IMR-90 (cell line): Measurements from ENCODE around the gene PLEKHG7. TPM values are rescaled to one million over a fixed set of nuclear protein-coding genes. Genes with fewer than 3 reads are reported as not detected.

Experiments used
- ATAC-seq: fragments of 200-7000 bp; cut with Tn5 transposase; 2 replicates; pipeline ENCODE4 v1.9.1; 2020; ENCODE audit warnings: low read depth, mild to moderate bottlenecking, moderate library complexity
- BruUV-seq: library from RNA; stranded (reverse); fragments of 400-500 nt; replicated peaks from 2 replicates; lab custom pipeline; 2021; lab: Mats Ljungman, UMichigan
- CTCF ChIA-PET: fragments of 300-600 bp; formaldehyde crosslinking; extraction: SDS; loops from one replicate; lab custom pipeline; 2021; ENCODE audit warnings: antibody characterized with exemption; lab: Yijun Ruan, JAX
- POLR2A ChIA-PET: fragments of 300-600 bp; sonication (Branson Sonifier 250); formaldehyde crosslinking; loops from one replicate; lab custom pipeline; 2022; ENCODE audit warnings: antibody characterized with exemption; ENCODE audit not compliant: unreplicated experiment; lab: Charles Lee
- DNase-seq: peaks from one replicate; pipeline ENCODE4 v3.0.0; 2013
- H2AFZ ChIP-seq: replicated peaks from 2 replicates; pipeline ENCODE3; 2013; ENCODE audit warnings: low read length, mild to moderate bottlenecking; ENCODE audit not compliant: poor library complexity
- H2AK5ac ChIP-seq: 2 replicates; pipeline ENCODE4 v1.6.1; 2013; ENCODE audit warnings: low read depth, low read length, inconsistent platforms
- H2AK9ac ChIP-seq: replicated peaks from 2 replicates; pipeline ENCODE3; 2013; ENCODE audit warnings: mild to moderate bottlenecking, low read depth, low read length, moderate library complexity; ENCODE audit not compliant: poor library complexity
- H2BK120ac ChIP-seq: 2 replicates; pipeline ENCODE4 v1.6.1; 2013; ENCODE audit warnings: low read depth, low read length, inconsistent platforms
- H2BK15ac ChIP-seq: 3 replicates; pipeline ENCODE4 v1.6.1; 2013; ENCODE audit warnings: low read depth, low read length, inconsistent platforms
- H2BK20ac ChIP-seq: 2 replicates; pipeline ENCODE4 v1.6.1; 2013; ENCODE audit warnings: low read depth, mild to moderate bottlenecking, inconsistent platforms, low read length, moderate library complexity
- H2BK5ac ChIP-seq: 2 replicates; pipeline ENCODE4 v1.6.1; 2013; ENCODE audit warnings: mild to moderate bottlenecking, low read depth, low read length, inconsistent platforms; ENCODE audit not compliant: poor library complexity, severe bottlenecking
- H3K14ac ChIP-seq: replicated peaks from 2 replicates; pipeline ENCODE4 v1.6.1; 2013; ENCODE audit warnings: low read depth, low read length, inconsistent platforms
- H3K18ac ChIP-seq: 2 replicates; pipeline ENCODE4 v1.6.1; 2013; ENCODE audit warnings: low read depth, low read length, control low read depth
- H3K23ac ChIP-seq: 2 replicates; pipeline ENCODE4 v1.6.1; 2013; ENCODE audit warnings: low read depth, low read length, inconsistent platforms
- H3K27ac ChIP-seq: 2 replicates; pipeline ENCODE4 v1.5.1; 2013; ENCODE audit warnings: mild to moderate bottlenecking, control low read depth, low read length; ENCODE audit not compliant: insufficient read depth
- H3K27me3 ChIP-seq: 2 replicates; pipeline ENCODE4 v1.6.1; 2013; ENCODE audit warnings: low read length; ENCODE audit not compliant: control insufficient read depth, insufficient read depth
- H3K36me3 ChIP-seq: 2 replicates; pipeline ENCODE4 v1.6.1; 2013; ENCODE audit warnings: low read length, mixed read lengths; ENCODE audit not compliant: control insufficient read depth, insufficient read depth
- H3K4ac ChIP-seq: 2 replicates; pipeline ENCODE4 v1.6.1; 2013; ENCODE audit warnings: low read depth, low read length, inconsistent platforms
- H3K4me1 ChIP-seq: 2 replicates; pipeline ENCODE4 v1.6.1; 2013; ENCODE audit warnings: low read length, mixed read lengths; ENCODE audit not compliant: control insufficient read depth, insufficient read depth
- H3K4me2 ChIP-seq: 2 replicates; pipeline ENCODE4 v1.6.1; 2013; ENCODE audit warnings: low read depth, mild to moderate bottlenecking, control low read depth, low read length, moderate library complexity
- H3K4me3 ChIP-seq: 2 replicates; pipeline ENCODE4 v1.5.1; 2013; ENCODE audit warnings: low read depth, mild to moderate bottlenecking, control low read depth, low read length, moderate library complexity; ENCODE audit not compliant: insufficient read depth
- H3K56ac ChIP-seq: 2 replicates; pipeline ENCODE4 v1.6.1; 2013; ENCODE audit warnings: low read length, inconsistent platforms; ENCODE audit not compliant: insufficient read depth; ENCODE audit errors: extremely low read depth
- H3K79me1 ChIP-seq, 2 experiments: 2 replicates each; pipeline ENCODE4 v1.6.1; 2013; ENCODE audit warnings: low read length in 2 of 2, inconsistent platforms in 1 of 2, low read depth in 1 of 2
- H3K9ac ChIP-seq: 2 replicates; pipeline ENCODE4 v1.6.1; 2013; ENCODE audit warnings: low read depth, low read length, control low read depth
- H3K9me1 ChIP-seq: 2 replicates; pipeline ENCODE4 v1.6.1; 2013; ENCODE audit warnings: low read length, inconsistent platforms; ENCODE audit not compliant: insufficient read depth
- H3K9me3 ChIP-seq: 2 replicates; pipeline ENCODE4 v1.6.1; 2013; ENCODE audit warnings: low read length; ENCODE audit not compliant: control insufficient read depth, insufficient read depth
- H4K20me1 ChIP-seq: 2 replicates; pipeline ENCODE4 v1.6.1; 2013; ENCODE audit warnings: low read length, inconsistent platforms; ENCODE audit not compliant: insufficient read depth
- H4K5ac ChIP-seq: 2 replicates; pipeline ENCODE4 v1.6.1; 2013; ENCODE audit warnings: mild to moderate bottlenecking, low read depth, low read length, control low read depth
- H4K8ac ChIP-seq, 2 experiments: 2 replicates each; pipeline ENCODE4 v1.6.1; 2013; ENCODE audit warnings: low read depth in 2 of 2, low read length in 2 of 2, control low read depth in 1 of 2, inconsistent platforms in 1 of 2
- H4K91ac ChIP-seq: 2 replicates; pipeline ENCODE4 v1.6.1; 2013; ENCODE audit warnings: low read depth, low read length, inconsistent platforms; ENCODE audit not compliant: insufficient read depth
- BHLHE40 ChIP-seq: fragments of 150-350 bp; IDR thresholded peaks from 2 replicates; pipeline ENCODE4 v1.6.1; 2016; ENCODE audit warnings: mild to moderate bottlenecking, low read depth, low read length
- CEBPB ChIP-seq: IDR thresholded peaks from 2 replicates; pipeline ENCODE4 v1.6.1; 2012; ENCODE audit warnings: low read depth, low read length, improper control_type of control experiment
- CHD1 ChIP-seq: IDR thresholded peaks from 2 replicates; pipeline ENCODE4 v1.6.1; 2012; ENCODE audit warnings: low read depth, low read length, improper control_type of control experiment
- CTCF ChIP-seq: conservative IDR thresholded peaks from 2 replicates; pipeline ENCODE4 v1.5.1; 2012; ENCODE audit warnings: mild to moderate bottlenecking, low read depth, low read length, improper control_type of control experiment
- ELK1 ChIP-seq: fragments of 150-350 bp; IDR thresholded peaks from 2 replicates; pipeline ENCODE4 v1.6.1; 2016; ENCODE audit warnings: low read depth, mild to moderate bottlenecking, low read length, moderate library complexity, borderline replicate concordance
- FOS ChIP-seq: fragments of 150-350 bp; IDR thresholded peaks from 2 replicates; pipeline ENCODE4 v1.6.1; 2016; ENCODE audit warnings: low read depth, low read length
- MAFK ChIP-seq: IDR thresholded peaks from 2 replicates; pipeline ENCODE4 v1.6.1; 2012; ENCODE audit warnings: low read depth, low read length, improper control_type of control experiment
- MAZ ChIP-seq: IDR thresholded peaks from 2 replicates; pipeline ENCODE4 v1.6.1; 2012; ENCODE audit warnings: low read depth, mild to moderate bottlenecking, low read length, improper control_type of control experiment, moderate library complexity, borderline replicate concordance
- MXI1 ChIP-seq: IDR thresholded peaks from 2 replicates; pipeline ENCODE4 v1.6.1; 2012; ENCODE audit warnings: low read depth, mild to moderate bottlenecking, low read length, moderate library complexity, borderline replicate concordance
- NFE2L2 ChIP-seq: fragments of 150-350 bp; IDR thresholded peaks from 2 replicates; pipeline ENCODE4 v1.6.1; 2016; ENCODE audit warnings: low read depth, mild to moderate bottlenecking, low read length
- POLR2A ChIP-seq: IDR thresholded peaks from 2 replicates; pipeline ENCODE4 v1.6.1; 2012; ENCODE audit warnings: mild to moderate bottlenecking, low read depth, low read length
- RAD21 ChIP-seq: IDR thresholded peaks from 2 replicates; pipeline ENCODE4 v1.6.1; 2012; ENCODE audit warnings: low read length, improper control_type of control experiment
- RCOR1 ChIP-seq: IDR thresholded peaks from 2 replicates; pipeline ENCODE4 v1.6.1; 2012; ENCODE audit warnings: mild to moderate bottlenecking, low read length, improper control_type of control experiment; ENCODE audit not compliant: insufficient replicate concordance
- RFX5 ChIP-seq: IDR thresholded peaks from 2 replicates; pipeline ENCODE4 v1.8.0; 2012; ENCODE audit warnings: low read depth, mild to moderate bottlenecking, low read length, moderate library complexity
- SMC3 ChIP-seq: fragments of 150-350 bp; IDR thresholded peaks from 2 replicates; pipeline ENCODE4 v1.6.1; 2016; ENCODE audit warnings: low read depth, mild to moderate bottlenecking, antibody characterized with exemption, low read length, moderate library complexity
- USF2 ChIP-seq: fragments of 150-350 bp; IDR thresholded peaks from 2 replicates; pipeline ENCODE4 v1.6.1; 2017; ENCODE audit warnings: mild to moderate bottlenecking, antibody characterized with exemption, low read length, low read depth
- whole genome bisulfite sequencing, 2 experiments: methylation state at CpG; one replicate each; pipeline versions ENCODE4 v1.1.5 to v1.1.7; 2013; ENCODE audit warnings: missing lambda C conversion rate in 2 of 2; ENCODE audit not compliant: insufficient read length in 1 of 2; ENCODE audit errors: extremely low coverage in 2 of 2; 5-methylcytosine and 5-hydroxymethylcytosine counted together
- dilution Hi-C: fragments of 300-500 bp; cut with HindIII; formaldehyde crosslinking; loops from one replicate; pipeline ENCODE4 v1.14.3; 2018; ENCODE audit warnings: low sequenced_read_pairs; ENCODE audit not compliant: unreplicated experiment
- in situ Hi-C: fragments of 300-500 bp; cut with MboI; formaldehyde crosslinking; loops from 3 replicates; pipeline ENCODE4 v1.14.3; 2019; ENCODE audit warnings: low sequenced_read_pairs, inconsistent platforms, mixed read lengths
- intact Hi-C: fragments of 100-400 bp; cut with micrococcal nuclease; formaldehyde crosslinking; loops from 2 replicates; pipeline ENCODE4 v1.10.0; 2022
- polyA plus RNA-seq, 3 experiments: library from polyadenylated mRNA; depleted of rRNA; stranded (reverse); fragments of >200 nt; gene quantifications; 2 replicates each; pipeline ENCODE4 v1.2.3, GENCODE V29; 2012; ENCODE audit warnings: low replicate concordance in 1 of 3
- total RNA-seq: library from RNA; depleted of rRNA; stranded (reverse); fragments of >200 nt; gene quantifications from 2 replicates; pipeline ENCODE4 v1.2.3, GENCODE V29; 2012

Gene PLEKHG7
- total and polyA plus RNA-seq, 2 of the 4 experiments (the other 2 are of a cell fraction), result not detected

- H3K4me2 ChIP-seq, result no peak overlapping the region
- H3K36me3 ChIP-seq, result no peaks in the 10 kb centered on the region
- H2BK120ac ChIP-seq, result no peak overlapping the region
- H4K5ac ChIP-seq, result no peak overlapping the region
- no peak overlapping the region for H3K56ac ChIP-seq
- no peak overlapping the region for H2BK20ac ChIP-seq
- dilution Hi-C loops (no loop called here), in situ Hi-C loops (no loop called here), intact Hi-C loops (loop anchor here (10.0 kb wide), 1 partner anchor 840 kb away; no protein-coding TSS in a partner anchor)
- no peak overlapping the region; the same call in 1 of the 2 replicates for H3K18ac ChIP-seq
- no peak overlapping the region for H2AK9ac ChIP-seq
- no peaks in the 10 kb centered on the region for H3K4me1 ChIP-seq
- CTCF ChIA-PET, result interaction anchor here (1.5 to 2.1 kb wide), 2 partner anchors 12 to 1273 kb away, joined by 3 to 8 read pairs; no protein-coding TSS in a partner anchor
- no CpG with 5 or more reads among the region's 1 CpG for WGBS, 2 experiments
- no peak for TF ChIP-seq MAFK
- TF ChIP-seq RCOR1, result no peak
- no peak for TF ChIP-seq BHLHE40
- TF ChIP-seq NFE2L2, result no peak
- TF ChIP-seq FOS, result no peak
- TF ChIP-seq POLR2A, result no peak
- no peak for TF ChIP-seq CEBPB
- TF ChIP-seq RAD21, result no peak
- TF ChIP-seq CHD1, result no peak
- TF ChIP-seq USF2, result no peak
- no peak for TF ChIP-seq RFX5
- no peak for TF ChIP-seq MAZ
- no peak for TF ChIP-seq ELK1
- no peak for TF ChIP-seq CTCF
- no peak for TF ChIP-seq MXI1
- no peak for TF ChIP-seq SMC3
- no peaks in the 10 kb centered on the region; the same call in 1 of the 2 replicates for H3K27me3 ChIP-seq
- no peaks in the 10 kb centered on the region for H3K9me3 ChIP-seq
- no peak overlapping the region for H2BK15ac ChIP-seq
- H4K91ac ChIP-seq, result no peak overlapping the region
- H2AFZ ChIP-seq, result no peak overlapping the region
- BruUV-seq, result no TSS peak
- H2AK5ac ChIP-seq, result no peak overlapping the region
- DNase-seq (peak; percentile 43), ATAC-seq (peak; percentile 43)
- no peak overlapping the region for H2BK5ac ChIP-seq
- no peak overlapping the region for H3K14ac ChIP-seq
- POLR2A ChIA-PET, result no interaction called here
- no peak overlapping the region for H4K8ac ChIP-seq
- H3K9me1 ChIP-seq, result no peaks in the 10 kb centered on the region; the same call in 1 of the 2 replicates
- H3K27ac ChIP-seq, result no peak overlapping the region
- H3K4ac ChIP-seq, result no peak overlapping the region
- H3K9ac ChIP-seq, result no peak overlapping the region
- no peak overlapping the region for H3K23ac ChIP-seq
- no peaks in the 10 kb centered on the region for H4K20me1 ChIP-seq
- no peaks in the 10 kb centered on the region for H3K79me1 ChIP-seq
- no peak overlapping the region for H3K4me3 ChIP-seq
Observed at GRCh38 chr12:92654929-92655328, 47.9 kb upstream of the PLEKHG7 start.
